Fibroblast of the aortic adventitia (primary cell): Measurements from ENCODE around the gene CNGA1. TPM values are rescaled to one million over a fixed set of nuclear protein-coding genes. Genes with fewer than 3 reads are reported as not detected.

ENCODE experiments used
- DNase-seq: peaks from one replicate; pipeline ENCODE4 v3.0.0-alpha.2; 2010; ENCODE audit warnings: low read depth
- H3K4me3 ChIP-seq: 2 replicates; pipeline ENCODE4 v1.5.1; 2011; ENCODE audit warnings: low read depth, mild to moderate bottlenecking, control low read depth, low read length, moderate library complexity
- total RNA-seq: library from RNA; depleted of rRNA; stranded (reverse); fragments of >200 nt; gene quantifications from 2 replicates; pipeline ENCODE4 v1.2.3, GENCODE V29; 2012; ENCODE audit warnings: low replicate concordance
- TF ChIP-seq, protein P1 (sequence below): IDR thresholded peaks from 2 replicates; pipeline ENCODE4 v1.5.1; 2011; ENCODE audit warnings: mild to moderate bottlenecking, low read length, control low read depth, inconsistent platforms; ENCODE audit not compliant: insufficient read depth

Gene CNGA1
- total RNA-seq: 0.18 TPM in 1 of 2 replicates, not detected in the other

DNA sequence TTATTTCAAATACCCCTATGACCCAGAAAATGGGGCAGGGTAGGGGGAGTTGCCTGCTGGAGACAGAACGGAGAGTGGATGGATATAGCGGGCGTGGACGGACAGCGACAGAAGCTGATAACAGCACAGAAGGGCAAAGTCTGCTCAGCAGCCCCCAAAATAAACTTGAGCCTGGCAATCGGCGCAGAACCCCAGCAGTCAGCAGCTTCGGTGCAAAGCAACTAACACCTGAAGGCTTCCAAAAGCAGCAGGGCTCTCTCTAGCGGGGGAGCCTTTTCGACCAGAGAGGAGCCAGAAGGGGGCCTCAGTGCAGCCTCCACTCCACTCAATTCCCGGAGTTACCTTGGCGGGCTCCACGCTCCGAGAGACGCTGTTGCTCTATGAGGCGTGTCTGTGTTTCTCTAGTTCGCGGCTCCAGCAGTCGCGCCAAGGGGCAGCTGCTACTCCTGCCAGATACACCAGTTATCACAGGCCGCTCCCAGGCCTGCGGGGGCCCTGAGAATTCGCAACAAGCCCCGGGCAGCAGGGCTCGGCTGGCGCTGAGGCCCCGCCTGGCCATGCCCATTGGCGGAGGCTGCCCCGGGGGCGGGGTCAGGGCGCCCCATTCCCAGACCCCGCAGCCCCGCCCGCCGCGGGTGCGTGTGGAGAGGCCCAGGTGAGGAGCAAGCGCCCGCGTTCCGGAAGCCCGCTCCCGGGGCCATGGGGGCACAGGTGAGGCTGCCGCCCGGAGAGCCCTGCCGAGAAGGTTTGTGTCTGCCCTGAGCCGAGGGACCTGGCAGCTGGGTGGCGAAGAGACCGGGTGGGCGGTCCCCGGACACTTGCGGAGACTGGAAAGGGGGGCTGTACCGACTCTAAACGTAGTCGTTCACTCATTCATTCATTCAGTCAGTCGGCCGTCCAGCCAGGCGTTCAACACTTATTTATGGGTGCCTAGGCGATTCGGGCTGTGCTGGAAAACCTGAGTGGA, at the start of gene CNGA1, which contains the start of gene NIPAL1:
TSS of gene CNGA1 (minus strand) at position 541 of the 967 bp plus-strand sequence. CDS start 63,992 bp downstream, outside the sequence.
TSS of gene NIPAL1 (plus strand) at position 632 of the 967 bp plus-strand sequence. CDS start at position 700, 68 bp downstream.
- DNase-seq: peak; percentile 71
- peak within 1 kb of the TSS; percentile 85 for H3K4me3 ChIP-seq
- TF ChIP-seq, protein P1, sequence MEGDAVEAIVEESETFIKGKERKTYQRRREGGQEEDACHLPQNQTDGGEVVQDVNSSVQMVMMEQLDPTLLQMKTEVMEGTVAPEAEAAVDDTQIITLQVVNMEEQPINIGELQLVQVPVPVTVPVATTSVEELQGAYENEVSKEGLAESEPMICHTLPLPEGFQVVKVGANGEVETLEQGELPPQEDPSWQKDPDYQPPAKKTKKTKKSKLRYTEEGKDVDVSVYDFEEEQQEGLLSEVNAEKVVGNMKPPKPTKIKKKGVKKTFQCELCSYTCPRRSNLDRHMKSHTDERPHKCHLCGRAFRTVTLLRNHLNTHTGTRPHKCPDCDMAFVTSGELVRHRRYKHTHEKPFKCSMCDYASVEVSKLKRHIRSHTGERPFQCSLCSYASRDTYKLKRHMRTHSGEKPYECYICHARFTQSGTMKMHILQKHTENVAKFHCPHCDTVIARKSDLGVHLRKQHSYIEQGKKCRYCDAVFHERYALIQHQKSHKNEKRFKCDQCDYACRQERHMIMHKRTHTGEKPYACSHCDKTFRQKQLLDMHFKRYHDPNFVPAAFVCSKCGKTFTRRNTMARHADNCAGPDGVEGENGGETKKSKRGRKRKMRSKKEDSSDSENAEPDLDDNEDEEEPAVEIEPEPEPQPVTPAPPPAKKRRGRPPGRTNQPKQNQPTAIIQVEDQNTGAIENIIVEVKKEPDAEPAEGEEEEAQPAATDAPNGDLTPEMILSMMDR: peak; percentile 53

DNA sequence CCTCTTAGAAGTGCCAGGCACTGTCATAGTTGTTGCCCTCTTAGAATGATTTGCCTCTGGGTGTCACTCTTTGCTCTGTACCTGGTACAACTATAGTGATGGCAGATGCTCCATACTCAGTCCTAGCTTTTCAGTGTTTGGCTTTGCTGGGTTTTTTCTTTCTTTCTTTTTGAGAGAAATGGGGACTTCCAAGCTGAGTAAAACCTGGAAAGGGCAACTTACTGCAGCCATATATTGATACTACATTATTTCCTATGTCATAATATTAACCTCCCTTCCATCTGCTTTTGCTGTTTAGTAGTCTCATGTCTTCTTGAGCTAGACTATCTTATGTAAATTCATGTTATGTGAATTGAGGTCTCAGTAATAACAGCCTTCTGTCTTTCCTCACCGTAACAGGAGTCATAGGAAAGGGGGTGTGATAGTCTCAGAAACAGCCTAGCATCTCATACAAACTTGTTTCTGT, 49.1 kb upstream of the CNGA1 start:
- DNase-seq: no peak
- H3K4me3 ChIP-seq: no peak overlapping the region
- TF ChIP-seq, protein P1: no peak

GRCh38 chr4:48064349-48064748, 47.9 kb upstream of the CNGA1 start:
- no peak for DNase-seq
- no peak overlapping the region for H3K4me3 ChIP-seq
- TF ChIP-seq, protein P1: no peak

DNA sequence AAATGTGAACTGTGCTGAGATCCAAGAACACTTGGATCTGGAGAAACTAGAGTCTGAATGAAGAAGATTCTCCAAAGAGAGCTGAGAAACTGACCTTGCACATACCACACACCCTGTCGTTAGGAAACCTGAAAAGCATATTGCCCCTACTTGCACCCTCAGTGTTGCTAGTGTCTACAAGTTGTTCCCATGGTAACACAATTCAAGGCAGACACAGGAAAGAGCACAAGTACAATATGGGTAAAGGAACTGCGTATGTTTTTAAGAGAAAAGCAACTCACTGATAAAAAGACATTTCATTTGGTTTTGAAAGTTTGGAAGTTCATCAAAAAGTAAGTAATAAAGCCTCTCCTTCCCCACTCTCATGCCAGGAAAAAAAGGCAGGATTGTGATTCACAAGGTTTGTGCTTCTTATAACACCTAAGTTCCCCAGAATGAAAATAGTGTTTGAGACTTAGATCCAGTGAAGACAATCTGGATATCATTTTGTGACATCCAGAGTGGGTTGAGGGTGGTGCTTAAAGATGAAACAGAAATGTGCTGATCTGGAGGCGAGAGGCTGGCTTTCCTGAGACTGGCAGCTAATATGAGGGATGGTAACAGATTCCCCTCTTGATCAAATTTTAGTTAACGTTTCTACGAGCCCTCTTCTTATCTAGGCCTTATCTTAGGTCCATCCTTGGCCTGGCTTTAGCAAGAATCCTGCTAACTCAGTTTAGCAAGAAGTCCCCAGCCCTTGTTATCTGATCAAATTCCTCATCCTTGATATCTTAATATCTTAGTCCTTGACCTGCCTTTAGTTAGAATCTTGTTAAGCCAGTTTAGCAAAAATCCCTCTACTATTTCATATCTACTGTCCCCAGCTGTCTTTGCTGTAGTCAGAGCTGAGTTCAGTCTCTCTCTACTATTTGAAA, 42.4 kb upstream of the CNGA1 start:
- TF ChIP-seq, protein P1: no peak
- DNase-seq: no peak
- no peak overlapping the region for H3K4me3 ChIP-seq

DNA sequence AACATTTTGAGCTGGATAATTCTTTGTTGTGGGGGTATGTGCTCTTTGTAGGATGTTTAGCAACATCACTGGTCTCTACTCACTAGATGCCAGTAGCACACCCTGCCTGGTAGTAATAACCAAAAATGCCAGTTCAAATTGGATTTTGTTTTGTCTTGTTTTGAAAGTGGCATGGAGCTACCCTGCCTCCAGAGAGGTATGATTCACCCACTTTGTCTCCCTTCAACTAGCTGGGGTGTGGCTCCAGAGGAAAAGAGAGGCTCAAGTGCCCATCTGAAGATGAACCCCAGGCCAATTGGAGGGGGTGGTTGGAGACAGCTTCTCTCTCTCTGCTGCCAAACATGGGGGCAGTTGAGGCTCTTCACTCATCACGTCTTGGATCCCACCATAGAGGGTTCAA, 34.6 kb upstream of the CNGA1 start:
- no peak overlapping the region for H3K4me3 ChIP-seq
- TF ChIP-seq, protein P1: no peak
- DNase-seq: no peak

DNA sequence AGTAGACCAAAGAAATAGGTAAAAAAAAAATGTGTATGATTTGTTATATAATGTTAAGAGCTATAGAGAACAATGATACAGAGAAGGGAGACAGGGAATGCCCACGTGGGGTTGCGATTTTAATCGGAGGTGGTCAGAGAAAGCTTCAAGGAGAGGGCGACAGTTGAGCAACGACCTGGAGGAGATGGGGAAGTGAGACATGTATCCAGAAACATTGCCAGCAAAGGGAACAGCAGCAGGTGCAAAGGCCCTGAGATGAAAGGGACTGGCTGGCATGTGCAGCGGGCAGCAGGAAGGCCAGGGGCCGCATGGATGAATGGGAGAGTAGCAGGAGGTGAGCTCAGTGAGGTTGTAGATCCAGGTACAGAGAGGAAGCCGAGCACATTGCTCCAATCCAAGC, 33.0 kb upstream of the CNGA1 start:
- TF ChIP-seq, protein P1: no peak
- DNase-seq: no peak
- H3K4me3 ChIP-seq: no peak overlapping the region
